Natural killer cell (primary cell): ENCODE measurements around the gene LGR5. TPM values are rescaled to one million over a fixed set of nuclear protein-coding genes. Genes with fewer than 3 reads are reported as not detected.

Source experiments
- ATAC-seq, 3 donors: fragments of 150-1000 bp in 2 of 3; fragments of 200-7000 bp in 1 of 3; cut with Tn5 transposase; 1 replicate in 1 of 3; 2 replicates in 2 of 3; pipeline ENCODE4 v1.10.0; 2021; ENCODE audit warnings: mild to moderate bottlenecking in 2 of 3, moderate library complexity in 2 of 3
- DNase-seq, 2 donors: peaks; one replicate each; pipeline versions ENCODE4 v3.0.0 to v3.0.0-alpha.2; 2013 to 2021; ENCODE audit warnings: mixed read lengths in 1 of 2
- H3K27ac ChIP-seq: one replicate; pipeline ENCODE4 v1.5.1; 2013; ENCODE audit warnings: mild to moderate bottlenecking, low read length
- H3K27me3 ChIP-seq: one replicate; pipeline ENCODE4 v1.6.1; 2013; ENCODE audit warnings: low read length; ENCODE audit not compliant: control insufficient read depth, insufficient read depth
- H3K36me3 ChIP-seq: one replicate; pipeline ENCODE4 v1.6.1; 2013; ENCODE audit warnings: low read length; ENCODE audit not compliant: control insufficient read depth, insufficient read depth
- H3K4me1 ChIP-seq: one replicate; pipeline ENCODE4 v1.6.1; 2013; ENCODE audit warnings: low read length; ENCODE audit not compliant: control insufficient read depth, insufficient read depth
- H3K4me3 ChIP-seq: one replicate; pipeline ENCODE4 v1.5.1; 2013; ENCODE audit warnings: low read length
- H3K9me3 ChIP-seq: one replicate; pipeline ENCODE4 v1.6.1; 2013; ENCODE audit warnings: low read length; ENCODE audit not compliant: control insufficient read depth, insufficient read depth
- H3K27ac Mint-ChIP-seq, 2 donors: one replicate each; pipeline ENCODE4 v1.8.0; 2022; ENCODE audit warnings: mild to moderate bottlenecking in 2 of 2, mixed read lengths in 2 of 2, moderate library complexity in 1 of 2
- H3K27me3 Mint-ChIP-seq, 2 donors: one replicate each; pipeline ENCODE4 v1.8.0; 2022; ENCODE audit warnings: low read depth in 2 of 2, mixed read lengths in 2 of 2
- H3K36me3 Mint-ChIP-seq: one replicate; pipeline ENCODE4 v1.8.0; 2022; ENCODE audit warnings: mixed read lengths
- H3K4me1 Mint-ChIP-seq, 2 donors: one replicate each; pipeline ENCODE4 v1.8.0; 2022; ENCODE audit warnings: mixed read lengths in 2 of 2
- H3K4me3 Mint-ChIP-seq: one replicate; pipeline ENCODE4 v1.8.0; 2022; ENCODE audit warnings: mild to moderate bottlenecking, moderate library complexity, mixed read lengths
- H3K9me3 Mint-ChIP-seq, 2 donors: one replicate each; pipeline ENCODE4 v1.8.0; 2022; ENCODE audit warnings: mixed read lengths in 2 of 2
- WGBS: methylation state at CpG from one replicate; pipeline ENCODE4 v1.1.7; 2013; ENCODE audit warnings: missing lambda C conversion rate; ENCODE audit not compliant: insufficient coverage; 5-methylcytosine and 5-hydroxymethylcytosine counted together
- intact Hi-C: fragments of 100-400 bp; cut with micrococcal nuclease; formaldehyde crosslinking; loops from one replicate; pipeline ENCODE4 v1.14.2; 2022
- total RNA-seq, 4 donors: library from RNA; stranded (reverse); fragments of 120-200 nt in 1 of 4; gene quantifications; one replicate each; pipeline versions ENCODE4 v1.2.3 to v1.2.4, GENCODE V29; 2013 to 2022
- TF ChIP-seq, protein P1 (sequence below): fragments of 200-600 bp; IDR thresholded peaks from one replicate; pipeline ENCODE4 v1.8.0; 2022; ENCODE audit warnings: antibody characterized with exemption

Gene LGR5
- total RNA-seq, 3 donors from 2014 or later (not counting 1 experiment from before 2014, with no cell fraction given), result not detected

GRCh38 chr12:71407732-71408131, 31.9 kb upstream of the LGR5 start:
- Mint-ChIP-seq H3K4me3 (no peak overlapping the region), H3K4me1 (no peaks in the 10 kb centered on the region), H3K36me3 (peaks cover 12% of the 10 kb centered on the region), H3K9me3 (peaks cover 10 to 11% of the 10 kb centered on the region in 2 donors), H3K27ac (no peak overlapping the region), H3K27me3 (peaks cover 0 to 10% of the 10 kb centered on the region in 2 donors)
- Histone ChIP-seq H3K36me3 (no peaks in the 10 kb centered on the region), H3K4me3 (no peak overlapping the region), H3K27ac (no peak overlapping the region), H3K4me1 (no peaks in the 10 kb centered on the region), H3K9me3 (peaks cover 4% of the 10 kb centered on the region), H3K27me3 (no peaks in the 10 kb centered on the region)
- intact Hi-C loops, result no loop called here
- TF ChIP-seq, protein P1, sequence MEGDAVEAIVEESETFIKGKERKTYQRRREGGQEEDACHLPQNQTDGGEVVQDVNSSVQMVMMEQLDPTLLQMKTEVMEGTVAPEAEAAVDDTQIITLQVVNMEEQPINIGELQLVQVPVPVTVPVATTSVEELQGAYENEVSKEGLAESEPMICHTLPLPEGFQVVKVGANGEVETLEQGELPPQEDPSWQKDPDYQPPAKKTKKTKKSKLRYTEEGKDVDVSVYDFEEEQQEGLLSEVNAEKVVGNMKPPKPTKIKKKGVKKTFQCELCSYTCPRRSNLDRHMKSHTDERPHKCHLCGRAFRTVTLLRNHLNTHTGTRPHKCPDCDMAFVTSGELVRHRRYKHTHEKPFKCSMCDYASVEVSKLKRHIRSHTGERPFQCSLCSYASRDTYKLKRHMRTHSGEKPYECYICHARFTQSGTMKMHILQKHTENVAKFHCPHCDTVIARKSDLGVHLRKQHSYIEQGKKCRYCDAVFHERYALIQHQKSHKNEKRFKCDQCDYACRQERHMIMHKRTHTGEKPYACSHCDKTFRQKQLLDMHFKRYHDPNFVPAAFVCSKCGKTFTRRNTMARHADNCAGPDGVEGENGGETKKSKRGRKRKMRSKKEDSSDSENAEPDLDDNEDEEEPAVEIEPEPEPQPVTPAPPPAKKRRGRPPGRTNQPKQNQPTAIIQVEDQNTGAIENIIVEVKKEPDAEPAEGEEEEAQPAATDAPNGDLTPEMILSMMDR, result no peak
- DNase-seq (no peak), ATAC-seq (no peak)
- WGBS, result no CpG with 5 or more reads among the region's 1 CpG

DNA sequence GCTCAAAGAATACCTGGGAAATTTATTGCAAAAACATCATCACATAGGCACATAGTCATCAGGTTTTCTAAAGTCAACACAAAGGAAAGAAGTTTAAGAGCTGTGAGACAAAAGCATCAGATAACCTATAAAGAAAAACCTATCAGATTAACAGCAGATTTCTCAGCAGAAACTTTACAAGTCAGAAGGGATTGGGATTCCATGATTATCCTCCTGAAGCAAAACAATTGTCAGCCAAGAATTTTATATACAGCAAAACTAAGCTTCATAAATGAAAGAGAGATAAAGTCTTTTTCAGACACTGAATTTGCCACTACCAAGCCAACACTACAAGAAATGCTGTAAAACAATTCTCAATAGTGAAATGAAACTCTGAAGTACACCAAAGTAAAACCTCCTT, 28.8 kb upstream of the LGR5 start:
- Mint-ChIP-seq H3K27me3 (peaks cover 0 to 10% of the 10 kb centered on the region in 2 donors), H3K36me3 (peaks cover 12% of the 10 kb centered on the region), H3K4me1 (no peaks in the 10 kb centered on the region), H3K27ac (no peak overlapping the region), H3K4me3 (no peak overlapping the region), H3K9me3 (peaks cover 0 to 4% of the 10 kb centered on the region in 2 donors)
- TF ChIP-seq, protein P1, result no peak
- ATAC-seq (no peak), DNase-seq (no peak)
- Histone ChIP-seq H3K4me3 (no peak overlapping the region), H3K9me3 (peaks cover 4% of the 10 kb centered on the region), H3K36me3 (no peaks in the 10 kb centered on the region), H3K27me3 (no peaks in the 10 kb centered on the region), H3K27ac (no peak overlapping the region), H3K4me1 (no peaks in the 10 kb centered on the region)
- intact Hi-C loops, result no loop called here

GRCh38 chr12:71411635-71412034, 28.0 kb upstream of the LGR5 start:
- Mint-ChIP-seq H3K27ac (no peak overlapping the region), H3K4me3 (no peak overlapping the region), H3K4me1 (no peaks in the 10 kb centered on the region), H3K27me3 (peaks cover 0 to 10% of the 10 kb centered on the region in 2 donors), H3K36me3 (peaks cover 12% of the 10 kb centered on the region), H3K9me3 (peaks cover 0 to 4% of the 10 kb centered on the region in 2 donors)
- Histone ChIP-seq H3K4me1 (no peaks in the 10 kb centered on the region), H3K27me3 (no peaks in the 10 kb centered on the region), H3K9me3 (peaks cover 4% of the 10 kb centered on the region), H3K36me3 (no peaks in the 10 kb centered on the region), H3K27ac (no peak overlapping the region), H3K4me3 (no peak overlapping the region)
- DNase-seq (no peak), ATAC-seq (no peak)
- intact Hi-C loops, result no loop called here
- WGBS, result 88% methylated on average over 1 of the region's 1 CpG
- TF ChIP-seq, protein P1, result no peak
